ENCODE results near the gene DESI1.

- TF ChIP-seq POLR2A (IDR thresholded peaks at IDR 0.05; ENCODE audit: low read length) (no peak), GATA1 (IDR thresholded peaks at IDR 0.05; ENCODE audit: low read depth, low read length) (no peak)
Measured at GRCh38 chr22:41550952-41551491, 69.8 kb downstream of the DESI1 start.
